GM11168 (cell line): ENCODE results near the gene HIRA.
"Not testable (repeated sequence)": the region's sequence is repeated elsewhere in the genome, so short reads cannot be mapped to it uniquely, and the experiment has no call there.

Experiments
- in situ Hi-C: fragments of 300-500 bp; cut with MboI; formaldehyde crosslinking; loops from one replicate; pipeline ENCODE4 v1.12.0; 2022; ENCODE audit warnings: low sequenced_read_pairs; ENCODE audit not compliant: unreplicated experiment

HIRA gene

GRCh38 chr22:19341500-19341899 is 90.0 kb downstream of the HIRA start:
- in situ Hi-C loops: no loop called here

GRCh38 chr22:19337137-19337536 is 94.4 kb downstream of the HIRA start:
- in situ Hi-C loops: no loop called here

- in situ Hi-C loops: no loop called here
These were observed 95.1 kb downstream of the HIRA start for GRCh38 chr22:19336133-19337075.

- in situ Hi-C loops: no loop called here
These were observed 99.6 kb downstream of the HIRA start for GRCh38 chr22:19331975-19332374.

- in situ Hi-C loops: no loop called here
These were observed 100.1 kb downstream of the HIRA start for GRCh38 chr22:19331474-19331873.

GRCh38 chr22:19330865-19331418 is 100.6 kb downstream of the HIRA start:
- in situ Hi-C loops: no loop called here

- in situ Hi-C loops: not testable (repeated sequence)
These were observed 101.3 kb downstream of the HIRA start for GRCh38 chr22:19330205-19330604.

- in situ Hi-C loops: no loop called here
These were observed 102.1 kb downstream of the HIRA start for GRCh38 chr22:19329454-19329853.

GRCh38 chr22:19325296-19325948 is 106.1 kb downstream of the HIRA start:
- in situ Hi-C loops: no loop called here

GRCh38 chr22:19323420-19323819 is 108.1 kb downstream of the HIRA start:
- in situ Hi-C loops: not testable (repeated sequence)

- in situ Hi-C loops: no loop called here
These were observed 109.8 kb downstream of the HIRA start for GRCh38 chr22:19321757-19322156.

- in situ Hi-C loops: not testable (repeated sequence)
These were observed 111.4 kb downstream of the HIRA start for GRCh38 chr22:19320136-19320535.

- in situ Hi-C loops: no loop called here
These were observed 112.3 kb downstream of the HIRA start for GRCh38 chr22:19319281-19319680.

- in situ Hi-C loops: no loop called here
These were observed 113.7 kb downstream of the HIRA start for GRCh38 chr22:19317865-19318264.

GRCh38 chr22:19307872-19308271 is 123.7 kb downstream of the HIRA start:
- in situ Hi-C loops: no loop called here

GRCh38 chr22:19306535-19306934 is 125.0 kb downstream of the HIRA start:
- in situ Hi-C loops: not testable (repeated sequence)

GRCh38 chr22:19304547-19304946 is 127.0 kb downstream of the HIRA start:
- in situ Hi-C loops: no loop called here

GRCh38 chr22:19303785-19304184 is 127.7 kb downstream of the HIRA start:
- in situ Hi-C loops: no loop called here

- in situ Hi-C loops: no loop called here
These were observed 135.8 kb downstream of the HIRA start for GRCh38 chr22:19295733-19296132.

GRCh38 chr22:19292458-19293230 is 138.9 kb downstream of the HIRA start:
- in situ Hi-C loops: no loop called here
